GM23338 (cell line): ENCODE results near the gene FYN.

ENCODE experiments used
- EZH2 ChIP-seq: fragments of 200-600 bp; sonication (generic); IDR thresholded peaks from one replicate; pipeline ENCODE4 v1.8.0; 2017; ENCODE audit warnings: antibody characterized with exemption, mild to moderate bottlenecking, low read depth; ENCODE audit not compliant: unreplicated experiment
- EZH2phosphoT487 ChIP-seq: fragments of 200-600 bp; sonication (generic); IDR thresholded peaks from one replicate; pipeline ENCODE4 v1.8.1; 2018; ENCODE audit warnings: antibody characterized with exemption; ENCODE audit not compliant: unreplicated experiment
- JUNB ChIP-seq: IDR thresholded peaks from one replicate; pipeline ENCODE4 v1.6.1; 2016; ENCODE audit warnings: antibody characterized with exemption; ENCODE audit not compliant: unreplicated experiment
- POLR2AphosphoS5 ChIP-seq: IDR thresholded peaks from 2 replicates; pipeline ENCODE4 v1.6.1; 2016; ENCODE audit warnings: antibody characterized with exemption, low read depth
- ZNF331 ChIP-seq: fragments of 250-450 bp; sonication (Bioruptor Pico); IDR thresholded peaks from 2 replicates; pipeline ENCODE4 v1.5.0; 2020; ENCODE audit warnings: low read depth, mild to moderate bottlenecking, moderate library complexity
- TF ChIP-seq, protein P1 (sequence below), 2 experiments: fragments of 200-600 bp in 1 of 2; sonication (generic) in 1 of 2; conservative IDR thresholded peaks; 2 replicates each; pipeline versions ENCODE4 v1.5.1 to v1.6.1; 2016 to 2017; ENCODE audit warnings: antibody characterized with exemption in 2 of 2, low read depth in 2 of 2, mild to moderate bottlenecking in 2 of 2, moderate library complexity in 1 of 2
- TF ChIP-seq, protein P2 (sequence below): IDR thresholded peaks from 2 replicates; pipeline ENCODE4 v1.6.1; 2016; ENCODE audit warnings: antibody characterized with exemption
- TF ChIP-seq, protein P3 (sequence below): IDR thresholded peaks from one replicate; pipeline ENCODE4 v1.6.1; 2018; ENCODE audit warnings: antibody characterized with exemption; ENCODE audit not compliant: unreplicated experiment
- TF ChIP-seq, protein P4 (sequence below): fragments of 250-450 bp; sonication (Bioruptor Pico); IDR thresholded peaks from 2 replicates; pipeline ENCODE4 v1.5.0; 2020; ENCODE audit warnings: mild to moderate bottlenecking, moderate library complexity

DNA sequence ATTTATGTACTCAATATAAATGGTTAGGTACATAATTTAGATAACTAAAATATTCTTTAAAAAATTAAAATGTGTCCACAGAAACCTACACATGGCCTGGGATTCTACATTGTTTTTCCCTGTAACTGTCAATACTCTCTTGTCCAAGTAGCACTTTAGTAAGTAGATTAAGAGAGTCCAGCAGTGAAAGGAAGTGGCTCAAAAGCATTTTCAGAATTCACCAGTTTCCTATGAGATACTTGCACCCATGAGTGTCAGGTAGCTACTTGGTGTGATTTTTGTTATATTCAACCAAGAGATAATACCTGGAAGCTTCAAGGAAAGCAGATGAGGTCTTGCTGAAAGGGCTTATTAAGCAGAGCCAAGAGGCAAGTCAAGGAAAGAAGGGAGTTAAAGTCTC, 126.3 kb downstream of the FYN start:
- TF ChIP-seq EZH2phosphoT487 (no peak), POLR2AphosphoS5 (no peak), EZH2 (no peak), JUNB (no peak), ZNF331 (no peak)
- TF ChIP-seq, protein P1, sequence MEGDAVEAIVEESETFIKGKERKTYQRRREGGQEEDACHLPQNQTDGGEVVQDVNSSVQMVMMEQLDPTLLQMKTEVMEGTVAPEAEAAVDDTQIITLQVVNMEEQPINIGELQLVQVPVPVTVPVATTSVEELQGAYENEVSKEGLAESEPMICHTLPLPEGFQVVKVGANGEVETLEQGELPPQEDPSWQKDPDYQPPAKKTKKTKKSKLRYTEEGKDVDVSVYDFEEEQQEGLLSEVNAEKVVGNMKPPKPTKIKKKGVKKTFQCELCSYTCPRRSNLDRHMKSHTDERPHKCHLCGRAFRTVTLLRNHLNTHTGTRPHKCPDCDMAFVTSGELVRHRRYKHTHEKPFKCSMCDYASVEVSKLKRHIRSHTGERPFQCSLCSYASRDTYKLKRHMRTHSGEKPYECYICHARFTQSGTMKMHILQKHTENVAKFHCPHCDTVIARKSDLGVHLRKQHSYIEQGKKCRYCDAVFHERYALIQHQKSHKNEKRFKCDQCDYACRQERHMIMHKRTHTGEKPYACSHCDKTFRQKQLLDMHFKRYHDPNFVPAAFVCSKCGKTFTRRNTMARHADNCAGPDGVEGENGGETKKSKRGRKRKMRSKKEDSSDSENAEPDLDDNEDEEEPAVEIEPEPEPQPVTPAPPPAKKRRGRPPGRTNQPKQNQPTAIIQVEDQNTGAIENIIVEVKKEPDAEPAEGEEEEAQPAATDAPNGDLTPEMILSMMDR (conservative IDR thresholded peaks at IDR 0.05; ENCODE audit: low read depth in 2 of 2): no peak
- TF ChIP-seq, protein P2, sequence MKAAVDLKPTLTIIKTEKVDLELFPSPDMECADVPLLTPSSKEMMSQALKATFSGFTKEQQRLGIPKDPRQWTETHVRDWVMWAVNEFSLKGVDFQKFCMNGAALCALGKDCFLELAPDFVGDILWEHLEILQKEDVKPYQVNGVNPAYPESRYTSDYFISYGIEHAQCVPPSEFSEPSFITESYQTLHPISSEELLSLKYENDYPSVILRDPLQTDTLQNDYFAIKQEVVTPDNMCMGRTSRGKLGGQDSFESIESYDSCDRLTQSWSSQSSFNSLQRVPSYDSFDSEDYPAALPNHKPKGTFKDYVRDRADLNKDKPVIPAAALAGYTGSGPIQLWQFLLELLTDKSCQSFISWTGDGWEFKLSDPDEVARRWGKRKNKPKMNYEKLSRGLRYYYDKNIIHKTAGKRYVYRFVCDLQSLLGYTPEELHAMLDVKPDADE: no peak
- TF ChIP-seq, protein P3, sequence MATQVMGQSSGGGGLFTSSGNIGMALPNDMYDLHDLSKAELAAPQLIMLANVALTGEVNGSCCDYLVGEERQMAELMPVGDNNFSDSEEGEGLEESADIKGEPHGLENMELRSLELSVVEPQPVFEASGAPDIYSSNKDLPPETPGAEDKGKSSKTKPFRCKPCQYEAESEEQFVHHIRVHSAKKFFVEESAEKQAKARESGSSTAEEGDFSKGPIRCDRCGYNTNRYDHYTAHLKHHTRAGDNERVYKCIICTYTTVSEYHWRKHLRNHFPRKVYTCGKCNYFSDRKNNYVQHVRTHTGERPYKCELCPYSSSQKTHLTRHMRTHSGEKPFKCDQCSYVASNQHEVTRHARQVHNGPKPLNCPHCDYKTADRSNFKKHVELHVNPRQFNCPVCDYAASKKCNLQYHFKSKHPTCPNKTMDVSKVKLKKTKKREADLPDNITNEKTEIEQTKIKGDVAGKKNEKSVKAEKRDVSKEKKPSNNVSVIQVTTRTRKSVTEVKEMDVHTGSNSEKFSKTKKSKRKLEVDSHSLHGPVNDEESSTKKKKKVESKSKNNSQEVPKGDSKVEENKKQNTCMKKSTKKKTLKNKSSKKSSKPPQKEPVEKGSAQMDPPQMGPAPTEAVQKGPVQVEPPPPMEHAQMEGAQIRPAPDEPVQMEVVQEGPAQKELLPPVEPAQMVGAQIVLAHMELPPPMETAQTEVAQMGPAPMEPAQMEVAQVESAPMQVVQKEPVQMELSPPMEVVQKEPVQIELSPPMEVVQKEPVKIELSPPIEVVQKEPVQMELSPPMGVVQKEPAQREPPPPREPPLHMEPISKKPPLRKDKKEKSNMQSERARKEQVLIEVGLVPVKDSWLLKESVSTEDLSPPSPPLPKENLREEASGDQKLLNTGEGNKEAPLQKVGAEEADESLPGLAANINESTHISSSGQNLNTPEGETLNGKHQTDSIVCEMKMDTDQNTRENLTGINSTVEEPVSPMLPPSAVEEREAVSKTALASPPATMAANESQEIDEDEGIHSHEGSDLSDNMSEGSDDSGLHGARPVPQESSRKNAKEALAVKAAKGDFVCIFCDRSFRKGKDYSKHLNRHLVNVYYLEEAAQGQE: no peak
- TF ChIP-seq, protein P4, sequence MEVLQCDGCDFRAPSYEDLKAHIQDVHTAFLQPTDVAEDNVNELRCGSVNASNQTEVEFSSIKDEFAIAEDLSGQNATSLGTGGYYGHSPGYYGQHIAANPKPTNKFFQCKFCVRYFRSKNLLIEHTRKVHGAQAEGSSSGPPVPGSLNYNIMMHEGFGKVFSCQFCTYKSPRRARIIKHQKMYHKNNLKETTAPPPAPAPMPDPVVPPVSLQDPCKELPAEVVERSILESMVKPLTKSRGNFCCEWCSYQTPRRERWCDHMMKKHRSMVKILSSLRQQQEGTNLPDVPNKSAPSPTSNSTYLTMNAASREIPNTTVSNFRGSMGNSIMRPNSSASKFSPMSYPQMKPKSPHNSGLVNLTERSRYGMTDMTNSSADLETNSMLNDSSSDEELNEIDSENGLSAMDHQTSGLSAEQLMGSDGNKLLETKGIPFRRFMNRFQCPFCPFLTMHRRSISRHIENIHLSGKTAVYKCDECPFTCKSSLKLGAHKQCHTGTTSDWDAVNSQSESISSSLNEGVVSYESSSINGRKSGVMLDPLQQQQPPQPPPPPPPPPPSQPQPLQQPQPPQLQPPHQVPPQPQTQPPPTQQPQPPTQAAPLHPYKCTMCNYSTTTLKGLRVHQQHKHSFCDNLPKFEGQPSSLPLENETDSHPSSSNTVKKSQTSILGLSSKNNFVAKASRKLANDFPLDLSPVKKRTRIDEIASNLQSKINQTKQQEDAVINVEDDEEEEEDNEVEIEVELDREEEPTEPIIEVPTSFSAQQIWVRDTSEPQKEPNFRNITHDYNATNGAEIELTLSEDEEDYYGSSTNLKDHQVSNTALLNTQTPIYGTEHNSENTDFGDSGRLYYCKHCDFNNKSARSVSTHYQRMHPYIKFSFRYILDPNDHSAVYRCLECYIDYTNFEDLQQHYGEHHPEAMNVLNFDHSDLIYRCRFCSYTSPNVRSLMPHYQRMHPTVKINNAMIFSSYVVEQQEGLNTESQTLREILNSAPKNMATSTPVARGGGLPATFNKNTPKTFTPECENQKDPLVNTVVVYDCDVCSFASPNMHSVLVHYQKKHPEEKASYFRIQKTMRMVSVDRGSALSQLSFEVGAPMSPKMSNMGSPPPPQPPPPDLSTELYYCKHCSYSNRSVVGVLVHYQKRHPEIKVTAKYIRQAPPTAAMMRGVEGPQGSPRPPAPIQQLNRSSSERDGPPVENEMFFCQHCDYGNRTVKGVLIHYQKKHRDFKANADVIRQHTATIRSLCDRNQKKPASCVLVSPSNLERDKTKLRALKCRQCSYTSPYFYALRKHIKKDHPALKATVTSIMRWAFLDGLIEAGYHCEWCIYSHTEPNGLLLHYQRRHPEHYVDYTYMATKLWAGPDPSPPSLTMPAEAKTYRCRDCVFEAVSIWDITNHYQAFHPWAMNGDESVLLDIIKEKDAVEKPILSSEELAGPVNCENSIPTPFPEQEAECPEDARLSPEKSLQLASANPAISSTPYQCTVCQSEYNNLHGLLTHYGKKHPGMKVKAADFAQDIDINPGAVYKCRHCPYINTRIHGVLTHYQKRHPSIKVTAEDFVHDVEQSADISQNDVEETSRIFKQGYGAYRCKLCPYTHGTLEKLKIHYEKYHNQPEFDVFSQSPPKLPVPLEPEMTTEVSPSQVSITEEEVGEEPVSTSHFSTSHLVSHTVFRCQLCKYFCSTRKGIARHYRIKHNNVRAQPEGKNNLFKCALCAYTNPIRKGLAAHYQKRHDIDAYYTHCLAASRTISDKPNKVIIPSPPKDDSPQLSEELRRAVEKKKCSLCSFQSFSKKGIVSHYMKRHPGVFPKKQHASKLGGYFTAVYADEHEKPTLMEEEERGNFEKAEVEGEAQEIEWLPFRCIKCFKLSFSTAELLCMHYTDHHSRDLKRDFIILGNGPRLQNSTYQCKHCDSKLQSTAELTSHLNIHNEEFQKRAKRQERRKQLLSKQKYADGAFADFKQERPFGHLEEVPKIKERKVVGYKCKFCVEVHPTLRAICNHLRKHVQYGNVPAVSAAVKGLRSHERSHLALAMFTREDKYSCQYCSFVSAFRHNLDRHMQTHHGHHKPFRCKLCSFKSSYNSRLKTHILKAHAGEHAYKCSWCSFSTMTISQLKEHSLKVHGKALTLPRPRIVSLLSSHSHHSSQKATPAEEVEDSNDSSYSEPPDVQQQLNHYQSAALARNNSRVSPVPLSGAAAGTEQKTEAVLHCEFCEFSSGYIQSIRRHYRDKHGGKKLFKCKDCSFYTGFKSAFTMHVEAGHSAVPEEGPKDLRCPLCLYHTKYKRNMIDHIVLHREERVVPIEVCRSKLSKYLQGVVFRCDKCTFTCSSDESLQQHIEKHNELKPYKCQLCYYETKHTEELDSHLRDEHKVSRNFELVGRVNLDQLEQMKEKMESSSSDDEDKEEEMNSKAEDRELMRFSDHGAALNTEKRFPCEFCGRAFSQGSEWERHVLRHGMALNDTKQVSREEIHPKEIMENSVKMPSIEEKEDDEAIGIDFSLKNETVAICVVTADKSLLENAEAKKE (CRISPR knock-in tag): no peak
